Measurements from ENCODE around the gene COX8A.

Gene COX8A

DNA sequence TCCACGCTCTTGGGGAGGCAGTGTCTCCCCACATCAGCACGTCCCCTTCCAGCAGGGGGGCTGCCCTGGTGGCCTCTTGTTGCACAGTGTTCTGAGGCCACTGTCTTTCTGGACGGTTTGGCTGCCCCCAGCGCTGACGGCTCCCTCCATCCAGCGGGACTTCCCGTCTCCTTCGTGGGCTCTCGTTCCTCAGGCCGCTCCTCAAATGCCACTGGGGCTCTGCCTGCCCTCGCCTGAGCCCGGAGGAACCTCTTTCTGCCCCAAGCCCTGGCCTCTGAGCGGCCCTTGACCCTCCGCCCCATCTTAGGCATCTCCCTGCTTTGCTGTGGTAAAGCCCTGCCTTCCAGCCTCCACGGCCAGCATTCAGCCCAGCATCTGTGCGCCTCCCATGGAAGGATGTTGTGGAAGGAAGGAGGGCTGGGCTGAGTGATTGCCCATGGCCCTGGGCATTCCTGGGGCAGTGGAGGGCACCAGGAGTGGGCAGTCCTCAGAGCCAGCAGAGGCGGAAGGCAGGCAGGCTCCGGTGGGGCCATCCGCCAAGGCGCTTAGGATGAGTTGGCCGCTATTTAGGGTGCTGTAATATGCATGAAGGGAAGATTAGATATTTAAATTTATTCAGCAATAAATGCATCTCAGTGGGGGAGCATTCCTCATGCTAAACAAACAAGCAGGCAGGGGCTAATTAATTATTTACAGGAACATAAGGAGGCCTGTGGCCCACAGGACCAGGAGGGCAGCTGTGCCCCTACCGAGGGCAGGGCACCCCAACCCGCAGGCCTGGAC lies 29.6 kb downstream of the COX8A start:
- DNase-seq, result no peak

DNA sequence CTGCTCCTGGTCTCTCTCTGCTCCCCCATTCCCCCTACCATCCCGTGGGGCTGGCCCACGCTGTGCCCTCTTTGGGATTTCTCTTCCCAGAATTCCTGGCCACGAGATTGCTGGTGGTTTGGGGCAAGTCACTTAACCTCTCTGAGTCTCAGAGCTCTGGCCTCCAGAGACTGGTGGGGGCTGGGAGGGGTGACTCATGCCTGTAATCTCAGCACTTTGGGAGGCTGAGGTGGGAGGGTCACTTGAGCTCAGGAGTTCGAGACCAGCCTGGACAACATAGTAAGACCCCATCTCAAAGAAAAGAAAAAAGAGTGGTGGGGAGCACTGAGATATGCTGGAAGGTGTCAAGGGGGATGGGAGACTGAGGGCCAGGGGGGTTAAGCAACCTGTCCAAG lies 30.2 kb downstream of the COX8A start:
- no peak for DNase-seq

DNA sequence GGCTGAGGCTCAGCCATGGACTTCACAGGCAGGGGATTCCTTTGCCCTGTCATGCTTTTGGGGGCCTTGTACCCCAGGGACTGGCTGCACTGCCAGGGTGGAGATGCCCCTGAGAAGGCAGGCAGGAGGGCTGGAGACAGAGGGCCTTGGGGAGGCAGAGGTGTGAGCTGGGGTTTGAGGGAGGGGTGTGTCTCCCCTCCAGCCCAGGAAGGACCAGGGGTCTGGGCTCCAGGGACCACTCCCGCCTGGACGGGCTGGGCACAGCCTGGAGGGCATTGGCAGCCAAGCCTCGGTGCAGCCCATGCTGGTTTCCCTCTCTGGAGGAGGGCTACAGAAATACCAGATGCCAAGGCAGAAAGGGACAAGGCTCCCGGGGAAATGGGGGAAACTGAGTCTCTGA lies 31.3 kb downstream of the COX8A start:
- DNase-seq, result no peak

DNA sequence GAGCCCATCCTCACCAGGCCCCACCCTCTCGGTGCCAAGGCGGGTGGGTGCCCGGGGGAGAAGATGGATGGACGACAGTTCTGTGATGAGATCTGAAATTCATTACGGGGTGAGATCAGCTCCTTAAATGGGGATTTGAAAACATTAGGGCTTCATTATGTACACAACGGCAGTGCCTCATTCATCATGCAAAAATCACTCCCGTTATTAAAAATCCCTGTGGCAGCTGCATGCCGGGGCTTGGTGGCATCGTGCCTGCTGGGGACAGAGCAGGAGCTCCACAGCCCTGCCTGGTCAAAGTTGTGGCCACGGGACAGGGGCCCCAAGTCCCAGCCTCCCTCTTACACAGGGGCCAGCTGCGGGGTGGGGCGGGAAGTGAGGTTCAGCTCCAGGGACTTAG lies 32.0 kb downstream of the COX8A start:
- peak; percentile 22 for DNase-seq

DNA sequence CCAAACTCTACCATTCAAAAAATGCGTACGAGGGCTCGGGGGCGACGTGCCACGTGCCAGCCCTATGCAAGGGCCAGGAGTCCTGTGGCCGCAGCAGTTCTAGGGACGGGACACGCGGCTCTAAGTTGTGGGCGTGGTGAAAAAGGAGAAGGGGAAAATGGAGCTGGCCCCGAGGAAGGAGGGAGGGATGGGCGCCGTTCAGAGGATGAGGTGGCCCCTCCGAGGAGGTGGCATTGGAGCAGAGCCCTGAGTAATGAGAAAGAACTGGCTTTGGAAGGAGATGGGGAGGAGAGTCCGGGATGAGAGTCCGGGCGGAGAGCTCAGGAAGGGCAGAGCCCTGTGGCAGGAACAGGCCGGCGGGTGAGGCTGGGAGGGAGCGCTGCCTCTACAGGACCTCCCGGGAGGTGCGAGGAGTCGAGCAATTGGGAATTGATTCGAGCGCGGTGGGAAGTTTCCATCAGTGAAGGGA lies 32.8 kb downstream of the COX8A start:
- no peak for DNase-seq

DNA sequence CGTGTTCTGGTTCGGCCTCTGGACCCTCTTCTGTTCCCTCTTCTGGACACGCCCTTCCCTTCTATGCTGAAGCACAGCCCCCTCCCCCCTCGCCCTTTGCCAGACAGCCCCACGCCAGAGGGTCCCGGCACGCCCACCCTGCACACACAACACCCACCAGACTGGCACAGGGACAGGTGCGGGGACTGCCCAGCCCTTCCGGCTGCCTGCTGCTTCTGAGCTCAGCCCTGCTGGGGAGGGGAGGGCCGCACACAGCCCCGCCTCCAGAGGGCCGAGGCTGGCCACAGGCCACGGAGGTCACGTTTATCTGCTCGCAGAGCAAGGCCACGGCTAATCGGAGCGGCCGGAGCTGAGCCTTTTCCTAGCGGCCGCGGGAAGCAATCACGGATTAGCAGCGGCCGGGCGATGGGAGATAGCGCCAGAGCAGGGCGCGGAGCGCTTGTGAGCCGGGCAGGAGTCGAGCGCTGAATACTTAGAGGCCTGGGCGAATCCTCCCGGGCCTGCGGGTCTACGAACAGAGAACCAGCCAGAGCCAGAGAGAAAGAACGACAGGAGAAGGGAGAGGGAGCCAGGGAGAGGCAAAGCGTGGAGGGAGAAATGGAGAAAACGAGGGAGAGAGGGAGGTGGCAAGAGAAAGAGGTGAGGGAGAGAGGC lies 33.3 kb downstream of the COX8A start:
- peak; percentile 21 for DNase-seq

DNA sequence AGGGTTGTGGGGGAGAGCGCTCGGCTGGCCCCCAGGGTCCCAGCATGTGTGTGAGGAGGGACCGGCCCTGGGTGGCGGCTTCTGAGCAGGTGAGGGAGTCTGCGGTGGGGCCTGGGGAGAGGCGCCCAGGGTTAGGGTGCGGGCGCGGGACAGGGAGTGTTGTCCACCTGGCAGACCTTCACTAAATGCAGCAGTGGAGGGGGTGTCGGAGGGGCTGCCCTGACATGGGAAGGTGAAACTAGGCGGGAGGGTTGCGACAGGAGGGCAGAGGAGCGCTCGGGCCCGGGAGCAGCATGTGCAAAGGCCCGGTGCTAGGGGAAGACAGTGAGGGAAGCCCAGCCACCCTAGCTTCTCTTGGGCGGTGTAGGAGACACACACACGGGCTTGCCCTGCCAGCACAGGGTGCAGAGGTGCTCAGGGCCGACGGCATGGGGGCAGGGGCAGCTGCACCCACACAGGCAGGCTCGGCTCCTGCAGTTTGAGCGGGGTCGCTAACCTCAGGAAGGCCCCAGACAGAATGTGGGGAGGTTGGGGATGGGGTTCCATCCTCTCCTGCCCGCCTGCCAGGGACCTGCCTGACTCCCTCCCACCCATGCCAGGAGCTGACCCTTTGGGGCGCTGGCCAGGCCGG lies 34.0 kb downstream of the COX8A start:
- DNase-seq, result no peak

DNA sequence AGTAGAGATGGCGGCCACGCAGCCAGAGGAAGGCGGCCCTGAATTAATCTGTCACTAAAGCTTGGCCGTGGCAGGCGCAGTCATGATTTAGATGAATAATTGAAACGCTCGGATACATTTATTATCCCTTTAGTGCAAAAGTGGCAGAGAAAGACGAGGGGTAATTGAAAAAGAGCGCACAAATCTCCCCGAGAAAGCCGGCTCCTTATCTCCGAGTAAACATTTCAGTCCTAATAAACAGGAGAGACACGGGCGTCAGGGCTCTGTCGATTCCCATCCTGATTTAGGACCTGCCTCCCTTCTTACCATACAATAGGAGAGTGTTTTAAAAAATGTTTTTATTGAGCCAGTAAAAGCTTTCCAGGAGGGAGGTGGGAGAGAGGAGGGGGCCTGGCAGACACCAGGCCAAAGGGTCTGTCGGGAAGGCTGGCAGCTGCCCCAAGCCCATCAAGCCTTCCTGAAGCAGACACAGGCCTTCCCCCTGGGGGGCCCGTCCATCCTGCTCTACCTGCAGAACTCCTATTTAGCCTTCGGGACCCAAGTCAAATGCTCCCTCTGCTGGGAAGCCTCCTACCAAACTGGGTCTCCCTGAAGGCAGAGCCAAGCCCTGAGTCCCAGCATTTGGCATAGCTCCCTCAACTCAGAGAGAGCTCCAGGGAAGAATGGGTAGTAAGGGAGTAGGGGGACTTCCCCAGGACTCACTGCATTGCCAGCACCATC lies 34.7 kb downstream of the COX8A start:
- DNase-seq, result no peak

DNA sequence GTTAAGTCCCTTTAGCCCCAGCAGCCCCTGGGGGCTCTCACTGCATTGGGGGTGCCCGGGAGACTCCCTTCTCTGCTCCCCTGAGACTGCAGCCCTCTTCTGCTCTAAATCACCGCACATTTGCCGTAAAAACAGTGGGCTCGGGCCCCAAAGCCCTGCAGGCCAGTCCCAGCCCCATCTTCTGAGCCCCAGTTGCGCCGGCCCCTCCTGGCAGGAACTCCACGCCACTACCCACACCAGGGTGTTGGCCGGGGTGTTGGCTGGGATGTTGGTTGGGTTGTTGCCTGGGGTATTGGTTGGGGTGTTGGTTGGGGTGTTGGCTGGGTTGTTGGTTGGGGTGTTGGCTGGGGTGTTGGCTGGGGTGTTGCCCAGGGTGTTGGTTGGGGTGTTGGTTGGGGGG lies 35.3 kb downstream of the COX8A start:
- DNase-seq, result no peak

DNA sequence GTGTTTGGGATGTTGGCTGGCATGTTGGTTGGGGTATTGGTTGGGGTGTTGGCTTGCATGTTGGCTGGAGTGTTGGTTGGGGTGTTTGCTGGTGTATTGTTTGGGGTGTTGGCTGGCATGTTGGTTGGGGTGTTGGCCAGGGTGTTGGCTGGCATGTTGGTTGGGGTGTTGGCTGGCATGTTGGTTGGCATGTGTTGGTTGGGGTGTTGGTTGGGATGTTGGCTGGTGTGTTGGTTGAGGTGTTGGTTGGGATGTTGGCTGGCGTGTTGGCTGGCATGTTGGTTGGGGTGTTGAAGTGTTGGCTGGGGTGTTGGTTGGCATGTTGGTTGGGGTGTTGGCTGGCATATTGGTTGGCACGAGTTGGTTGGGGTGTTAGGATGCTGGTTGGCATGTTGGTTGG lies 36.4 kb downstream of the COX8A start:
- DNase-seq, result no peak

DNA sequence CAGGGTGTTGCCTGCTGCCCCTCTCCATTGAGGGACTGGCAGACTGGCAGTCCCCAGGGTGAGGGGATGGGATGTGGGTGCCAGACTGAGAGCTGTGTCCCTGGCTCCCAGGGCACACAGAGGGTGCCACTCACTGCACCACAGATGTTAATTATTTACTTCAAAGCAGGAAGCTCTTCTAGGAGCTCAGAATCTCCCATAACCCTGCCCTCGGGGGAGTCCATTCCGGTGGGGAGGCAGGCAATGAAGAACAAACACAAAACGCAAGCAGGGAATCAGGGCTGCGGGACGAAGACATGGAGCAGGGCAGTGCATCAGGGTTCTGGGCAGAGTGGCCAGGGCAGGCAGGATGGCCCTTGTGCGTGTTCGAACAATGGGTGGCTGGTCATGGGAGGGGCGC lies 37.0 kb downstream of the COX8A start:
- no peak for DNase-seq

DNA sequence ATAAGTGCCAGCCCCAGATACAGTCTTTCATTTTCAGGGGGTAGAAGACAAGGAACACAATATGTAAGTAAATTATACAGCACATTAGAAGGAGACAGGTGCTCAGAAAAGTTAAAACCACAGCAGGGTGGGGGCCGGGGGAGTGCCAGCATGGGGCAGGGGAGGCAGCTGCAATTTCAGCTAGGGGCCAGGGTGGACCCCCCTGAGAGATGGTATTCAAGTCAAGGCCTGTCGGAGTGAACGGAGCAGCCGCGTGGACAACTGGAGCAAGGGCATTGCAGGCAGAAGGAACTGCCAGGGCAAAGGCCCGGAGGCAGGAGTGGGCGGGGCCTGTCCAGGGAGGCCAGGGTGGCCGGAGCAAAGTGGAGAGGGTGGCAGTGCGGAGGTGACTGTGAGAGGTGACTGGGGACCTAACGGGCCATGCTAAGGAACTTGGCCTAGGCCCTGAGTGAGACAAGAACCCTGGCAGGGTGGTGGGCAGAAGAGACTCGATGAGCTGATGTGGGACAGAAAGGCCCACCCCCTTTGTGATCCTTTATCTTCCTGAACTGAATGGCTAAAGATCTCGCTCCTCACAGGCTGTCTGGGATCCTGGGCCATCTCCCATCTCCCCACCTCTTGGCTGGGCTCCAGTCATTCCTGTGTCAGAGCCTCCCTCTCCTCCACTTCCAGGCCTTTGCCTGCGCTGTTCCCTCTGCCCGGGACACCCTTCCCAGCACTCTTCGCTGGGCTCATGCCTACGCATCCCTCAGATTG lies 38.9 kb downstream of the COX8A start:
- DNase-seq, result no peak

DNA sequence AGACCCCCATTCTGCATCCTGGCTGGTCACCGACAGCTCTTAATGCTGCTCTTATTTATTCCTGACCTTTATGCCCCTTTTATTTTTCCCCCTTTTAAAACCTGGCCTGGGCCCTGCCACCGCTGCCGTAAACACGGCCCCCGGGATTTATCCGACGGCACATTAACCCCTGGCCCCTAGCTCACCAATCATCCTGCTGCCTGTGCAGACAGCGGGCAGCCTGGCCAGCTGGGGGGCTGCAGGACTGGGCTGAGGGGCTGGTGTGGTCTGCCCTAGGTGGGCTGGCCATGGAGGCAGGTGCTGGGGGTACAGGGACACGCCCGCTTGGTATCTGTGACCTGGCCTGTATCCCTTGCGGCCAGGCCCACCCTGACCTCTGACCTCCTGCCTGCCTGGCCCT lies 39.9 kb downstream of the COX8A start:
- no peak for DNase-seq

DNA sequence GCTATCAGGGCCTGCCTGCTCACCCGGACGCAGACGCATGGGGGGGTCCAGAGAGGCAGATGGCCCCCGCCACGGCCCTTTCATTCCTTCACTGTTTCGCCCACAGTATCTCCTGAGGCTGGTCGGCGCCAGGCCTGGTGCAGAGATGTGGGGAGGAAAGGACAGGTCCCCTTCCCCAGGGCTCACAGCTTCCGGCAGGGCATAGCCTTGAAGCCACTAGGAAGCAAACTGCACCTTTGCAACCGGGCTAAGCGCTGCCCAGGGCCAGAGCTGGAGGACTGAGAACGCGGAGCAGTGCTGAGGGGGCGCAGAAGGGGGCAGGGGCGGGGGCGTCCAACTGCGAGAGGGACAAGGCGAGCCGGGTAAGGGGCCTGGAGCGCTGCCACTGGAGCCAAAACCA lies 41.1 kb downstream of the COX8A start:
- DNase-seq, result no peak

DNA sequence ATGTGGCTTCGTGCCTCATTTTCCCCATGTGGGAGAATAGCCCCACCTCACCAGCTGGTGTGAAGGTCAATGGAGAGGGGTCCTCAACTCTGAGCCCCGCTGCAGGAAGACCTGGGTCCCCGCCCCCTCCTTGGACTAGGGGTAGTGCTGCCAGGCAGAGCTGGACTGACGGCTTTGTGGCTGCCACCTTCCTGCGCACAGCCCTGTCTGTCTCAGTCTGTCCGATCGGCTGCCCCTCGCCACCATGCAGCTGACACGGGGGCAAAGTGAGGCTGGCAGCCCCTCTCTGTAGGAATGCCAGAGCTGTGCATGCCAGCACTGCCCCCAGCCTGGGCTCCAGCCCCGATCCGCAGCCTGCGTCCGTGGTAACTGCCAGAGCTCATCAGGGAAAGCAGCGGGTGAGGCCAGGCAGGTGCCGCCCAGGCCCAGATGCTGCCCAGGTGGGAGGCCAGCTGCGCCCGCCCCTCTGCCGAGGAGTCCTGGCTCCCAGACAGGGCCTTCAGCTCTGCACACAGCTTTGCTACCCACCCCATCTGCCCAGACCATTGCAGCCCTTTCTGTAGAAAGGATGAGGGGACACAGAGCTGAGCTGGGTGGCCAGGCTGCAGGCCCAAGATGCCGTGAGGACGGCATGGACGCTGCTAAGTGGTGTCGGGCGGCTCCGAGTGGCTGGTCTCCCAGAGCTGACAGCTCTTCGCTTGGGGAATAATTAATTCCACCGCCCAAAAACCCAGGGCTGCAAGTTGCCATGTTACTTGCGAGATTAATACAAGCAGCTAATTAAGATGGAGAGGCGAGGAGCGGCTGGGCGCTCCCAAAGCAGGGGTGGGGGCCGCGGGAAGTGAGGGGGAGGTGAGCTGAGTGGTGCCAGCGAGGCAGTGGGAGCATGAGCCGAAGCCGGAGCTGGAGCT lies 41.8 kb downstream of the COX8A start:
- peak; percentile 69 for DNase-seq

DNA sequence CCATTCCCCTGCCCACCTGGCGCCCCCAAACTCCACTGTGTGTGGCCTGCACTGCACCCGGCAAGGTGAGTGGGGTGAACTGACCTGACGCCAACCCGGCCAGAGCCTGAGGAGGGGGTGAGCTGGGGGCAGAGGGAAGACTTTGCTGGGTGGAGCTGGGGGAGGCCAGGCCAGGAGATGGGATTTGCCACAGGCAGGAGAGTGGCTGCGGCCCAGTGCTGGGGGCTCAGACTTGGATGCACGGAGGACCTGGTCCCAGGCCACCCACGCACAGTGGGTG lies 43.5 kb downstream of the COX8A start:
- no peak for DNase-seq

DNA sequence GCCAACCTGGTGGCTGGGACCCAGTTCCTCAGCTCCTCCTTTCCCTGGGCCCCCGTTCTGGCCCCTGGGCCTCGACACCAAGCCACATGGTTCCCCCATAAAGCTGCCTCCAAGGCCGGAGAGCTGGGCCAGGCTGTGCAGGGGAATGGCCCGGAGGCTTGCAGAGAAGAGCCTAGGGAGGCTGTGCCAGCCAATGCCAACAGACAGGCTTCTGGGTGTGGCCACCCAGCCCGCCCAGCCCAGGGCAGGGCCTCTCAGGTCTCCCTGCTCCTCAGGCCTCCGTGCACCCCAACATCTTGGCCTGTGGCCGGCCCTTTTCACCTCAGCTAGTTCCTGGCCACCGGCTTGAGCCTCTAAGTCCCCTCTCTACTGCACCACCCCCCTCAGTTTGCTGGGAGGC lies 43.9 kb downstream of the COX8A start:
- DNase-seq, result no peak

DNA sequence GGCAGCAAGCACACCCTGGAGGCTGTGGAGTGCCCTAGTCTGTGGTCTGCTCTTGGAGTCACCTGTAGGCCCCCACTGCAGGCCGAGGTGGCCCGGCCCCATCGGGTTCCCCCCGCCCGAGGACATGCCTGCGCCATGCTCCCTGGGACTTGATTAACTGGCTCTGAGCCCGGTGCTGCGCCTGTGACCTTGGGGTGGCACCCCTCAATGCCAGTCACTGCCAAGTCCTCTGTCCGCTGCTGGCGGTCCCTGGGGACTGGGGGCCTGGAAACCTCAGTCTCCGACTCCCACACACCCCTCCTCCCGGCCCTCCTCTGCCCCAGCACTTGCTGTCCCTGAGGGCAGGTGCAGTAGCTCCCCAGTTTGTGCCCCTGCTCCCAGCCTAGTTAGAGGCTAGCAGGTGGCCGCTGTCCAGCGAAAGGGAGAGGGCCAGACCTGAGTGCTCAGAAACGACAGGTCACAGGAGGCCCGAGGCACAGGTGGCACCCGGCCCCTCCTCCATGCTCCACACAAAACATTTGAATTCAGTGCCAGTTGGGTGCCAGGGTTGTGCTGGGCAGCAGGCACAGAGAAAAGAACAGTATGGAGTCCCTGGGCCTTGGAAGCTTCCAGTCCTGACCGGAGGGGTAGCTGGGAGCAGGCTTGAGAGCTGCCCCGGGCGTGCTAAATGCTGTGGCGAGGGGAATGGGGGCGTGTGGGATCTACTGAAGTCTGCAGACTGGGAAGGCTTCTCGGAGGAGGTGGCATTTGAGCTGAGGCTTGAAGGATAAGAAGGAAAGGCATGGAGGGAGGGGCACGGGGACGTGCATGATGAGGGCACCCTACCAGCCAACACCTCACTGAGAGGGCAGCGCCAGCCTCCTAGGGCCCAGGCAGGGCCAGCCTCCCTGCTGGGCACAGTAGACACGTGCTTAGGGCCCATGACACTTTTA lies 45.0 kb downstream of the COX8A start:
- peak; percentile 16 for DNase-seq

DNA sequence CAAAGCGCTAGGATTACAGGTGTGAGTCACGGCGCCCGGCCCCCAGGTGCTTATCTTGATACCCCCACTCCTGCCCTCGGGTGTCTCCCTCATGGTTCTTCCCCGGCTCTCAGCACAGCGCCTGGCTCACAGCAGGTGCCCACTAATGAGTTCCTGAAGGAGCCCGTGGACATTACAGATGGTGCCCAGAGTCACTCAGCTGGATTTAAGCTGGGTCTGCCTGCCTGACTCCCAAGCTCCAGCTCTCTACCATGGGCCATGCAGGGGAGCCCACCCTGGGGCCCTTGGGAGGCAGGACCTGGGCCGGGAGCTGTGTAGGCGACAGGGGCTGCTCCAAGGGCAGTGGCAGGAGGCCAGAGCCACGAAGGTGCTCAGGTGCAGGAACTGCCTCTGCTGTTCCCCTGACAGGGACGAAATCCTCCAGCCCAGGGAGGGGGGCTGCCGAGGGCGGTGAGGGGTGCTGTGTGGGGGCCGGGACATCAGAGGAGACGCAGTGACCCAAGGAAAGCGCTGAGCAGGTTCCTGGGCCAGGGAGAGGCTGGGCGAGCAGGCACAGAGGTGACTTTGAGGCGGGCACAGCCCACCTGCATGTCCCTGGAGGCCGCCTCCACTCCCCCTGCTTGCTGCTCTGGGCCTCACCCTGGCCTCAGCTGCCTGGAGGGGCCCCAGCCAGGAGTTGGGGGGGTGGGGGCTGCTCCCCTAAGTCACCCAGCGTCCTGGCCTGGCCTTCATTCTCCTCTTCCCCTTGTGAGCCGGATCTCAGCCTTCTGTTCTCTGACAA lies 46.7 kb downstream of the COX8A start:
- no peak for DNase-seq

DNA sequence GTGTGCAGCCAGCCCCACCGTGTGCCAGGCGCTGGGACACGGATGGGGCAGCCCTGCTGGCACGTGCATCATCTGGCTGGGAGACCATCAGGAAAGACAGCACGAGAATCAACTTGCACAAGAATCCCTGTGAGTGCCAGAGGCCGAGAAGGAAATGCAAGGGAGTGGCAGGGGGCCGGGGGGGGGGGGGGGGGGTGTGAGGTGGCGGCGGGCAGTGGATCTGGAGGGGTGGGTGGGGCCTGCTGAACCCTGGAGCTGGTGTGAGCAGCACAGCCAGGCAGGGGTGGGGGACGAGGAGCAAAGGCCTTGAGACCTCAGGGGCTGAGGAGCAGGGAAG lies 47.3 kb downstream of the COX8A start:
- no peak for DNase-seq
